HCT116 (cell line): Measurements from ENCODE around the gene OR8D4.

Experiments
- EZH2 ChIP-seq: fragments of 200-600 bp; sonication (generic); IDR thresholded peaks from 2 replicates; pipeline ENCODE4 v1.6.1; 2017; ENCODE audit warnings: antibody characterized with exemption, mixed run types
- EZH2phosphoT487 ChIP-seq: fragments of 200-600 bp; IDR thresholded peaks from 2 replicates; pipeline ENCODE4 v1.6.1; 2018; ENCODE audit warnings: antibody characterized with exemption, borderline replicate concordance
- POLR2A ChIP-seq: IDR thresholded peaks from 2 replicates; pipeline ENCODE4 v1.7.0; 2011; ENCODE audit warnings: borderline replicate concordance; ENCODE audit not compliant: insufficient read depth, insufficient read length; ENCODE audit errors: extremely low read depth
- ZFX ChIP-seq: fragments of 450-650 bp; IDR thresholded peaks from 2 replicates; pipeline ENCODE4 v1.6.1; 2017
- TF ChIP-seq, protein P1 (sequence below), 3 experiments: fragments of 200-600 bp in 1 of 3; sonication (generic) in 1 of 3; IDR thresholded peaks in 2 of 3; conservative IDR thresholded peaks in 1 of 3; 2 replicates each; pipeline ENCODE4 v1.5.1; 2012 to 2017; ENCODE audit warnings: low read depth in 2 of 3, low read length in 2 of 3, antibody characterized with exemption in 1 of 3, borderline replicate concordance in 1 of 3, control low read depth in 1 of 3, mild to moderate bottlenecking in 1 of 3, mixed read lengths in 1 of 3, mixed run types in 1 of 3, moderate library complexity in 1 of 3; ENCODE audit not compliant: insufficient read depth in 1 of 3

DNA sequence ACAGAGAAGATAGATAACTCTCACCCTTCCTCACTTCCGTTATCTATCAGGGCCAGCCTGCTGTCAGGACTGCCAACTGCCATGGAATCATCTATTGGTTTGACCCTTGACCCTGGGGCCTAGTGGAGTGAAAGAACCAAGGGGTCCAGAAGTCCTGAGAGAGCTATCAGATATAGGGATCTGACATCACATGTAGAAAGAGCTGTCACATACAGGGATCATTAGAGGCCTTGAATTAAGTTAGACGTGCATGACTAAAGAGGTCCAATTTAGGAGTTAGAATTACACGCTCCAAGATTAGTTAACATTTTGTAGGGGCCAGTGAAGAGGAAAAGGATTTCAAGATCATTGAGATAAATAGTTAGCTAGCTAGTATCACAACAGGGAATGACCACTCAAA, 16.4 kb upstream of the OR8D4 start, which contains the start of gene TMEM225:
- no peak for TF ChIP-seq EZH2
- TF ChIP-seq EZH2phosphoT487, result no peak
- no peak for TF ChIP-seq ZFX
- TF ChIP-seq, protein P1, sequence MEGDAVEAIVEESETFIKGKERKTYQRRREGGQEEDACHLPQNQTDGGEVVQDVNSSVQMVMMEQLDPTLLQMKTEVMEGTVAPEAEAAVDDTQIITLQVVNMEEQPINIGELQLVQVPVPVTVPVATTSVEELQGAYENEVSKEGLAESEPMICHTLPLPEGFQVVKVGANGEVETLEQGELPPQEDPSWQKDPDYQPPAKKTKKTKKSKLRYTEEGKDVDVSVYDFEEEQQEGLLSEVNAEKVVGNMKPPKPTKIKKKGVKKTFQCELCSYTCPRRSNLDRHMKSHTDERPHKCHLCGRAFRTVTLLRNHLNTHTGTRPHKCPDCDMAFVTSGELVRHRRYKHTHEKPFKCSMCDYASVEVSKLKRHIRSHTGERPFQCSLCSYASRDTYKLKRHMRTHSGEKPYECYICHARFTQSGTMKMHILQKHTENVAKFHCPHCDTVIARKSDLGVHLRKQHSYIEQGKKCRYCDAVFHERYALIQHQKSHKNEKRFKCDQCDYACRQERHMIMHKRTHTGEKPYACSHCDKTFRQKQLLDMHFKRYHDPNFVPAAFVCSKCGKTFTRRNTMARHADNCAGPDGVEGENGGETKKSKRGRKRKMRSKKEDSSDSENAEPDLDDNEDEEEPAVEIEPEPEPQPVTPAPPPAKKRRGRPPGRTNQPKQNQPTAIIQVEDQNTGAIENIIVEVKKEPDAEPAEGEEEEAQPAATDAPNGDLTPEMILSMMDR (IDR thresholded peaks at IDR 0.05 in 2 of 3, conservative IDR thresholded peaks at IDR 0.05 in 1 of 3; ENCODE audit: borderline replicate concordance in 1 of 3, insufficient read depth in 1 of 3, low read depth in 2 of 3, low read length in 2 of 3), result no peak
- TF ChIP-seq POLR2A, result no peak
